ENCODE data around the gene COPZ2.

DNA sequence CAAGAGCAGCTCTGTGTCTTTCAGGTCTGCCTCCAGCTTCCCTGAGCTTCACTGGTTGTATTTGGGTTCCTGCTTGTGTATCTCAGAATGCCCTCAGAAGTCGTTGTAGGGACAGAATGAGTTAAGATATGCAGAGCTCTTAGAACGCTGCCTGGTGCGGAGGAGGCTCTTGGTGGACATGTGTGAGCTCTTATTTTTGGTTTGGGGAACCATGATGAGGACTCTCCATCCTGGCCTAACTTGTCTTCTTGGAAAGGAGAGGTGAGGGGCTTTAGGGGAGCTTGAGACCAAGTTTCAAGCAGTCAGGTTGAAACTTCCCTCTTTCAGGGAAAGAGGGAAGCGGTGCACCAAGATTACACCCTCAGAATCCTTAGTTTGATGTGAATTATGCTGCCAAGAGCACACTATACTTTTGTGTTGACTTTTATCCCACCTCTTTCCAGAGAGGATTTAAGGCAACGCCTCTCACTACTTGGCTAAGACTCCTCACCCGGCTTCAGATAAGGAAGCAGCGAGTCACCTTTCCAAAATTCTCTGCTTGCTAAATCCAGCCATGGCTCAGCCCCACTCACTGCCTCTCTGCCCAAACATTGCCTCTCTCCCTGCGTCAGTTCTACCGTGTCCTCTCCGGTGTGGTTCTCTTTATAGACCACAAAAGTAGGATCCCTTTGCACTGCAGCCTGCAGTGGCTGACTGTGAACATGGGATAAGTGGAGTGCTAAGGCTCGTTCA is 53.9 kb downstream of the COPZ2 start:
- TF ChIP-seq POLR2A (IDR thresholded peaks at IDR 0.05) (no peak), CTCF (IDR thresholded peaks at IDR 0.05) (no peak), POLR2AphosphoS5 (IDR thresholded peaks at IDR 0.05) (peak; percentile 46)
